ENCODE results near the gene ABHD12B. TPM values are rescaled to one million over a fixed set of nuclear protein-coding genes. Genes with fewer than 3 reads are reported as not detected.
A peak's percentile ranks its signal among the peaks of the same experiment; 100 is the strongest.

Gene ABHD12B
- total RNA-seq, 4 donors from 2014 or later: not detected

DNA sequence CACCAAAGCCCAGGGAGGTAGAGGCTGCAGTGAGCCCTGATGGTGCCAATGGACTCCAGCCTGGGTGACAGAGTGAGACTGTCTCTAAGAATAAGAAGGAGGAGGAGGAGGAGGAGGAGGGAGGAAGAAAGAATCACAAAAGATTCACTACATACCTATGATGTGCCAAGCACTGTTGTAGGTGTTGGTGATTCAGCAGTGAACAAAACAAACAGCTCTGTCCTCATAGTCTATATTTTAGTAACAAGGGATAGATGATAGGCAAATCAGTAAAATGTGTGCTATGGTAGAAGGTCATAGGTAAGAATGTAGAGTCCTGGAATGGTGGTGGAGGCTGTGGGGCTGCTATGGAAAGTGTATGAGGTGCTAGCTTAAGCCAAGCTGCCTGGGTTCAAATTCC is 18.0 kb upstream of the ABHD12B start:
- Histone ChIP-seq H3K36me3 (no peaks in the 10 kb centered on the region), H3K27me3 (no peaks in the 10 kb centered on the region), H3K4me3 (no peak overlapping the region), H3K4me1 (no peaks in the 10 kb centered on the region), H3K27ac (no peak overlapping the region), H3K9me3 (no peaks in the 10 kb centered on the region)
- ATAC-seq: no peak
- TF ChIP-seq POLR2A (IDR thresholded peaks at IDR 0.05): no peak

DNA sequence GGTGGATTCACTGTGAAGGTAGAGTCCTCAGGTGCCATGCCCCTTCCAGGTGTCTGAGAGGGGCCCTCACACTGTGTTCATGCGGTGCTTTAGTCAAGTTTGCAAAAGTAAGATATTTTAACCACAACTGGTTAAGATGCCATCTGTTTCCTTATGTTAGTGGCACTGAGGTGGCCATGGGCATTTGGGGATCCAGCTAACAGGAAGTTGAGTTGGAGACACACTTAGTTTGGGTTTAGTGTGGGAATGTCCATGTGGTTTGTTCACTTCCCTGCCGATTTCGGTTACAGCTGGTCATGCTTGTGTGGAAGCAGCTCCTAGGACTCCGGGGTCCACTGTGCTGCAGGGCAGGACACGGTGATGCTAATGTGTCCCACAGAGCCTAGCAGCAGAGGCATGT is 17.3 kb upstream of the ABHD12B start:
- H3K27ac ChIP-seq: no peak overlapping the region
- H3K9me3 ChIP-seq: no peaks in the 10 kb centered on the region
- WGBS, 2 donors (ENCODE audit: low coverage in 1 of 2): 80 to 89% methylated on average over 1 to 4 of the region's 5 CpGs
- no peak for ATAC-seq
- no peak overlapping the region for H3K4me3 ChIP-seq
- H3K27me3 ChIP-seq: no peaks in the 10 kb centered on the region
- peaks cover 0 to 6% (median 0%) of the 10 kb centered on the region in 3 donors for H3K4me1 ChIP-seq
- TF ChIP-seq EP300 (IDR thresholded peaks at IDR 0.05) (no peak), POLR2AphosphoS5 (IDR thresholded peaks at IDR 0.05) (no peak), POLR2A (IDR thresholded peaks at IDR 0.05) (no peak)
- TF ChIP-seq, protein P1, sequence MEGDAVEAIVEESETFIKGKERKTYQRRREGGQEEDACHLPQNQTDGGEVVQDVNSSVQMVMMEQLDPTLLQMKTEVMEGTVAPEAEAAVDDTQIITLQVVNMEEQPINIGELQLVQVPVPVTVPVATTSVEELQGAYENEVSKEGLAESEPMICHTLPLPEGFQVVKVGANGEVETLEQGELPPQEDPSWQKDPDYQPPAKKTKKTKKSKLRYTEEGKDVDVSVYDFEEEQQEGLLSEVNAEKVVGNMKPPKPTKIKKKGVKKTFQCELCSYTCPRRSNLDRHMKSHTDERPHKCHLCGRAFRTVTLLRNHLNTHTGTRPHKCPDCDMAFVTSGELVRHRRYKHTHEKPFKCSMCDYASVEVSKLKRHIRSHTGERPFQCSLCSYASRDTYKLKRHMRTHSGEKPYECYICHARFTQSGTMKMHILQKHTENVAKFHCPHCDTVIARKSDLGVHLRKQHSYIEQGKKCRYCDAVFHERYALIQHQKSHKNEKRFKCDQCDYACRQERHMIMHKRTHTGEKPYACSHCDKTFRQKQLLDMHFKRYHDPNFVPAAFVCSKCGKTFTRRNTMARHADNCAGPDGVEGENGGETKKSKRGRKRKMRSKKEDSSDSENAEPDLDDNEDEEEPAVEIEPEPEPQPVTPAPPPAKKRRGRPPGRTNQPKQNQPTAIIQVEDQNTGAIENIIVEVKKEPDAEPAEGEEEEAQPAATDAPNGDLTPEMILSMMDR (IDR thresholded peaks at IDR 0.05): no peak
- H3K36me3 ChIP-seq: no peaks in the 10 kb centered on the region

DNA sequence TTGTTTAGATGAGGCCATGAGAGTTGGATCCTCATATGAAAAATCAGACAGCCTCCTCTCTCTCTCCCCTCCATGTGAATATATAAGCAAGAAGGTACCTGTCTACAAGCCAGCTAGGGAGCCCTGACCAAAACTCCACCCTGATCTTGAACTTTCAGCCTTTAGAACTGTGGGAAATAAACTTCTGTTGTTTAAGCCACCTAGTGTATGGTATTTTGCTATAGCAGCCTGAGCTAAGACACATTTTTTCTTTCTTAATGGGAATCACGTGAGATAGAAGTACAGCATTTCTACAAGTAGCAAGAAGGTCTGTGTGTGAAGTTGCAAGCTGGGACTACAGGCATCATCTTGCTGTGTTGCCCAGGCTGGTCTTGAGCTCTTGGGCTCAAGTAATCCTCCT is 16.3 kb upstream of the ABHD12B start:
- Histone ChIP-seq H3K4me1 (peaks cover 0 to 13% (median 0%) of the 10 kb centered on the region in 3 donors), H3K36me3 (no peaks in the 10 kb centered on the region), H3K27me3 (no peaks in the 10 kb centered on the region), H3K9me3 (no peaks in the 10 kb centered on the region), H3K27ac (no peak overlapping the region), H3K4me3 (no peak overlapping the region)
- WGBS, 2 donors (ENCODE audit: low coverage in 1 of 2): 8% methylated on average over 1 of the region's 1 CpG; no CpG with 5 or more reads in 1 of the 2 donors
- TF ChIP-seq EP300 (IDR thresholded peaks at IDR 0.05) (no peak), POLR2AphosphoS5 (IDR thresholded peaks at IDR 0.05) (no peak), POLR2A (IDR thresholded peaks at IDR 0.05) (no peak)
- TF ChIP-seq, protein P1 (IDR thresholded peaks at IDR 0.05): no peak
- no peak for ATAC-seq

DNA sequence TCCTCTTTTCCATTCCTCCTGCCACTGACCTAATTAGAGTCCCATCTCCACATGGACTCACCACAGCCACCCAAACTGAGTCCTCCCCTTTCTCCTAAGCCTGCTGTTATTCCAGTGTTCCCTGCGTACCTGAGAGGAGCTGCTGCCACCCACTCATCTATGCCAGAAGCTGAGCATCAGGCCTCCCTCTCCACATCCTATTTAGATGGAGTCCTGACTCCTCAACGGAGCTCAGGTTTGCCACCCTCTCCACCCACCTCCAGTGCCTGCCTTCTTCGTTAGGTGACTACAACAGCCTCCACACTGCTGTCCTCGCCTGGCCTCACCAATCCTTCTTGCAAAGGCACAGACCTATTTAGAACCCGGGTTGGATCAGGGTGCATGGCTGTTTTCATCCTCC is 15.2 kb upstream of the ABHD12B start:
- WGBS, 2 donors (ENCODE audit: low coverage in 1 of 2): 75 to 94% methylated on average over 2 to 5 of the region's 5 CpGs

DNA sequence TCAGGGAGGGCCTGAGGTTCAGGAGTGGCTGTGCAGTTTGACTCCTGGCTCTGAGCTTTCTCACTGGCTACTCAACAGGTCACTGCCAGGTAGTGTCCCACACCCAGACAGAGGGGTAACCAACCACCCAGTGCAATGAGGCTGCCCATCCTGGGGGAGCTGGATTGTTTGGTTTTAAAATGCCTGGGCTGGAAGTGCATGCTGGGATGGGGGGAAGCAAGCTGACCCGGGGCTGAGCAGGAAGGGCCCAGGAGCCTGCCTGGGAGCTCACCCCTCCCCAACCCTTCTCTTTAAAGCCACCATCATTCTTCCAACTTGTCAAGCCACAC is 12.6 kb upstream of the ABHD12B start:
- Histone ChIP-seq H3K36me3 (no peaks in the 10 kb centered on the region), H3K27ac (peak overlapping the region in 3 of 4 donors; percentile 71 to 73 (median 72)), H3K9me3 (no peaks in the 10 kb centered on the region), H3K4me1 (peaks cover 0 to 13% (median 0%) of the 10 kb centered on the region in 3 donors), H3K4me3 (peak overlapping the region; percentile 57 to 87), H3K27me3 (no peaks in the 10 kb centered on the region)
- WGBS, 2 donors (ENCODE audit: low coverage in 1 of 2): 0% methylated on average over 1 of the region's 1 CpG; no CpG with 5 or more reads in 1 of the 2 donors
- ATAC-seq: no peak
- TF ChIP-seq, protein P1 (IDR thresholded peaks at IDR 0.05): no peak
- TF ChIP-seq POLR2AphosphoS5 (IDR thresholded peaks at IDR 0.05): no peak

More for the DNA sequence above, 15.2 kb upstream of the ABHD12B start:
- Histone ChIP-seq H3K27ac (no peak overlapping the region), H3K4me3 (no peak overlapping the region), H3K4me1 (peaks cover 0 to 13% (median 0%) of the 10 kb centered on the region in 3 donors), H3K36me3 (no peaks in the 10 kb centered on the region), H3K9me3 (no peaks in the 10 kb centered on the region), H3K27me3 (no peaks in the 10 kb centered on the region)
- TF ChIP-seq POLR2A (IDR thresholded peaks at IDR 0.05) (no peak), EP300 (IDR thresholded peaks at IDR 0.05) (no peak), POLR2AphosphoS5 (IDR thresholded peaks at IDR 0.05) (no peak)
- TF ChIP-seq, protein P1 (IDR thresholded peaks at IDR 0.05): no peak
- ATAC-seq: no peak

Data from gastroesophageal sphincter (tissue), 4 donors.